ENCODE results near the gene ZNF665.
"Not testable (repeated sequence)": the region's sequence is repeated elsewhere in the genome, so short reads cannot be mapped to it uniquely, and the experiment has no call there.

DNA sequence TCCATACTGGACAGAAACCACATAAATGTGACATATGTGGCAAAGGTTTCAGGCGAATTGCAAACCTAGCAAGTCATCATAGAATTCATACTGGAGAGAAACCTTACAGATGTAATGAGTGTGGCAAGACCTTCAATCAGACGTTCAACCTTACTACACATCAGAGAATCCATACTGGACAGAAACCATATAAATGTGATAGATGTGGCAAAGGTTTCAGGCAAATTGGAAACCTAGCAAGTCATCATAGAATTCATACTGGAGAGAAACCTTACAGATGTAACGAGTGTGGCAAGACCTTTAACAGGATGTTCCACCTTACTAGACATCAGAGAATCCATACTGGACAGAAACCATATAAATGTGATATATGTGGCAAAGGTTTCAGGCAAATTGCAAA lies 18.4 kb upstream of the ZNF665 start:
- TF ChIP-seq, protein P1, sequence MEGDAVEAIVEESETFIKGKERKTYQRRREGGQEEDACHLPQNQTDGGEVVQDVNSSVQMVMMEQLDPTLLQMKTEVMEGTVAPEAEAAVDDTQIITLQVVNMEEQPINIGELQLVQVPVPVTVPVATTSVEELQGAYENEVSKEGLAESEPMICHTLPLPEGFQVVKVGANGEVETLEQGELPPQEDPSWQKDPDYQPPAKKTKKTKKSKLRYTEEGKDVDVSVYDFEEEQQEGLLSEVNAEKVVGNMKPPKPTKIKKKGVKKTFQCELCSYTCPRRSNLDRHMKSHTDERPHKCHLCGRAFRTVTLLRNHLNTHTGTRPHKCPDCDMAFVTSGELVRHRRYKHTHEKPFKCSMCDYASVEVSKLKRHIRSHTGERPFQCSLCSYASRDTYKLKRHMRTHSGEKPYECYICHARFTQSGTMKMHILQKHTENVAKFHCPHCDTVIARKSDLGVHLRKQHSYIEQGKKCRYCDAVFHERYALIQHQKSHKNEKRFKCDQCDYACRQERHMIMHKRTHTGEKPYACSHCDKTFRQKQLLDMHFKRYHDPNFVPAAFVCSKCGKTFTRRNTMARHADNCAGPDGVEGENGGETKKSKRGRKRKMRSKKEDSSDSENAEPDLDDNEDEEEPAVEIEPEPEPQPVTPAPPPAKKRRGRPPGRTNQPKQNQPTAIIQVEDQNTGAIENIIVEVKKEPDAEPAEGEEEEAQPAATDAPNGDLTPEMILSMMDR (IDR thresholded peaks at IDR 0.05; ENCODE audit: insufficient read depth, low read depth, low read length): not testable (repeated sequence)
- not testable (repeated sequence) for TF ChIP-seq EZH2 (IDR thresholded peaks at IDR 0.05; ENCODE audit: insufficient read depth, low read length)
